ENCODE data around the gene NANOG. TPM values are rescaled to one million over a fixed set of nuclear protein-coding genes. Genes with fewer than 3 reads are reported as not detected.

Gene NANOG
- total RNA-seq, 1 donor from 2014 or later = not detected

Other genes starting within 250 kb of the NANOG start
- gene APOBEC1, start 123.5 kb upstream of the NANOG start, total RNA-seq = not detected in 2 replicates
- gene GDF3, start 93.6 kb upstream of the NANOG start, total RNA-seq = 0.51 and 1.0 TPM in 2 replicates
- not detected in 2 replicates for gene DPPA3, start 78.0 kb upstream of the NANOG start, total RNA-seq
- gene CLEC4C, start 42.0 kb upstream of the NANOG start, total RNA-seq = not detected in 2 replicates
- not detected in 2 replicates for gene NANOGNB, start 24.2 kb upstream of the NANOG start, total RNA-seq
- under 0.01 TPM in 2 replicates for gene SLC2A14, start 83.5 kb downstream of the NANOG start, total RNA-seq
- 27.4 and 34.1 TPM in 2 replicates for gene SLC2A3, start 146.8 kb downstream of the NANOG start, total RNA-seq
- 2.8 and 4.4 TPM in 2 replicates for gene FOXJ2, start 243.3 kb downstream of the NANOG start, total RNA-seq

Data from dermis microvascular lymphatic vessel endothelial cell (primary cell).